ENCODE results near the gene AQP4. TPM values are rescaled to one million over a fixed set of nuclear protein-coding genes. Genes with fewer than 3 reads are reported as not detected.

Gene AQP4
- total and polyA plus RNA-seq, 2 of the 13 experiments (the other 11 are each of a cell fraction or from before 2014, with no cell fraction given): 0.20 to 0.62 TPM

GRCh38 chr18:26840965-26841364 lies 24.5 kb downstream of the AQP4 start (continued):
- TF ChIP-seq, protein P1, sequence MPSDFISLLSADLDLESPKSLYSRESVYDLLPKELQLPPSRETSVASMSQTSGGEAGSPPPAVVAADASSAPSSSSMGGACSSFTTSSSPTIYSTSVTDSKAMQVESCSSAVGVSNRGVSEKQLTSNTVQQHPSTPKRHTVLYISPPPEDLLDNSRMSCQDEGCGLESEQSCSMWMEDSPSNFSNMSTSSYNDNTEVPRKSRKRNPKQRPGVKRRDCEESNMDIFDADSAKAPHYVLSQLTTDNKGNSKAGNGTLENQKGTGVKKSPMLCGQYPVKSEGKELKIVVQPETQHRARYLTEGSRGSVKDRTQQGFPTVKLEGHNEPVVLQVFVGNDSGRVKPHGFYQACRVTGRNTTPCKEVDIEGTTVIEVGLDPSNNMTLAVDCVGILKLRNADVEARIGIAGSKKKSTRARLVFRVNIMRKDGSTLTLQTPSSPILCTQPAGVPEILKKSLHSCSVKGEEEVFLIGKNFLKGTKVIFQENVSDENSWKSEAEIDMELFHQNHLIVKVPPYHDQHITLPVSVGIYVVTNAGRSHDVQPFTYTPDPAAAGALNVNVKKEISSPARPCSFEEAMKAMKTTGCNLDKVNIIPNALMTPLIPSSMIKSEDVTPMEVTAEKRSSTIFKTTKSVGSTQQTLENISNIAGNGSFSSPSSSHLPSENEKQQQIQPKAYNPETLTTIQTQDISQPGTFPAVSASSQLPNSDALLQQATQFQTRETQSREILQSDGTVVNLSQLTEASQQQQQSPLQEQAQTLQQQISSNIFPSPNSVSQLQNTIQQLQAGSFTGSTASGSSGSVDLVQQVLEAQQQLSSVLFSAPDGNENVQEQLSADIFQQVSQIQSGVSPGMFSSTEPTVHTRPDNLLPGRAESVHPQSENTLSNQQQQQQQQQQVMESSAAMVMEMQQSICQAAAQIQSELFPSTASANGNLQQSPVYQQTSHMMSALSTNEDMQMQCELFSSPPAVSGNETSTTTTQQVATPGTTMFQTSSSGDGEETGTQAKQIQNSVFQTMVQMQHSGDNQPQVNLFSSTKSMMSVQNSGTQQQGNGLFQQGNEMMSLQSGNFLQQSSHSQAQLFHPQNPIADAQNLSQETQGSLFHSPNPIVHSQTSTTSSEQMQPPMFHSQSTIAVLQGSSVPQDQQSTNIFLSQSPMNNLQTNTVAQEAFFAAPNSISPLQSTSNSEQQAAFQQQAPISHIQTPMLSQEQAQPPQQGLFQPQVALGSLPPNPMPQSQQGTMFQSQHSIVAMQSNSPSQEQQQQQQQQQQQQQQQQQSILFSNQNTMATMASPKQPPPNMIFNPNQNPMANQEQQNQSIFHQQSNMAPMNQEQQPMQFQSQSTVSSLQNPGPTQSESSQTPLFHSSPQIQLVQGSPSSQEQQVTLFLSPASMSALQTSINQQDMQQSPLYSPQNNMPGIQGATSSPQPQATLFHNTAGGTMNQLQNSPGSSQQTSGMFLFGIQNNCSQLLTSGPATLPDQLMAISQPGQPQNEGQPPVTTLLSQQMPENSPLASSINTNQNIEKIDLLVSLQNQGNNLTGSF (CRISPR knock-in tag; IDR thresholded peaks at IDR 0.05): no peak
- TF ChIP-seq ZNF576 (CRISPR knock-in tag; IDR thresholded peaks at IDR 0.05) (no peak), POLR2AphosphoS5 (IDR thresholded peaks at IDR 0.05; ENCODE audit: low read depth, low read length) (no peak), ZMYM3 (CRISPR knock-in tag; IDR thresholded peaks at IDR 0.05) (no peak), MIXL1 (CRISPR knock-in tag; IDR thresholded peaks at IDR 0.05) (0 out of 2 replicates have a peak, but pooled peaks have one; percentile 13), TERF1 (CRISPR knock-in tag; IDR thresholded peaks at IDR 0.05) (no peak), PCBP1 (IDR thresholded peaks at IDR 0.05; ENCODE audit: borderline replicate concordance, low read depth, low read length) (no peak), PRMT3 (CRISPR knock-in tag; IDR thresholded peaks at IDR 0.05; ENCODE audit: borderline replicate concordance, low read depth) (no peak), DNMT1 (CRISPR knock-in tag; IDR thresholded peaks at IDR 0.05) (no peak), SMC3 (IDR thresholded peaks at IDR 0.05; ENCODE audit: low read length) (peak; percentile 26; the same call in 1 of the 2 replicates), ZNF577 (CRISPR knock-in tag; IDR thresholded peaks at IDR 0.05; ENCODE audit: borderline replicate concordance, low read depth) (no peak), SNAPC2 (CRISPR knock-in tag; IDR thresholded peaks at IDR 0.05) (no peak), ZBTB3 (CRISPR knock-in tag; IDR thresholded peaks at IDR 0.05; ENCODE audit: borderline replicate concordance, low read depth) (no peak)
- TF ChIP-seq, protein P2, sequence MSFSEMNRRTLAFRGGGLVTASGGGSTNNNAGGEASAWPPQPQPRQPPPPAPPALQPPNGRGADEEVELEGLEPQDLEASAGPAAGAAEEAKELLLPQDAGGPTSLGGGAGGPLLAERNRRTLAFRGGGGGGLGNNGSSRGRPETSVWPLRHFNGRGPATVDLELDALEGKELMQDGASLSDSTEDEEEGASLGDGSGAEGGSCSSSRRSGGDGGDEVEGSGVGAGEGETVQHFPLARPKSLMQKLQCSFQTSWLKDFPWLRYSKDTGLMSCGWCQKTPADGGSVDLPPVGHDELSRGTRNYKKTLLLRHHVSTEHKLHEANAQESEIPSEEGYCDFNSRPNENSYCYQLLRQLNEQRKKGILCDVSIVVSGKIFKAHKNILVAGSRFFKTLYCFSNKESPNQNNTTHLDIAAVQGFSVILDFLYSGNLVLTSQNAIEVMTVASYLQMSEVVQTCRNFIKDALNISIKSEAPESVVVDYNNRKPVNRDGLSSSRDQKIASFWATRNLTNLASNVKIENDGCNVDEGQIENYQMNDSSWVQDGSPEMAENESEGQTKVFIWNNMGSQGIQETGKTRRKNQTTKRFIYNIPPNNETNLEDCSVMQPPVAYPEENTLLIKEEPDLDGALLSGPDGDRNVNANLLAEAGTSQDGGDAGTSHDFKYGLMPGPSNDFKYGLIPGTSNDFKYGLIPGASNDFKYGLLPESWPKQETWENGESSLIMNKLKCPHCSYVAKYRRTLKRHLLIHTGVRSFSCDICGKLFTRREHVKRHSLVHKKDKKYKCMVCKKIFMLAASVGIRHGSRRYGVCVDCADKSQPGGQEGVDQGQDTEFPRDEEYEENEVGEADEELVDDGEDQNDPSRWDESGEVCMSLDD (CRISPR knock-in tag; IDR thresholded peaks at IDR 0.05; ENCODE audit: borderline replicate concordance): no peak
- TF ChIP-seq, protein P3, sequence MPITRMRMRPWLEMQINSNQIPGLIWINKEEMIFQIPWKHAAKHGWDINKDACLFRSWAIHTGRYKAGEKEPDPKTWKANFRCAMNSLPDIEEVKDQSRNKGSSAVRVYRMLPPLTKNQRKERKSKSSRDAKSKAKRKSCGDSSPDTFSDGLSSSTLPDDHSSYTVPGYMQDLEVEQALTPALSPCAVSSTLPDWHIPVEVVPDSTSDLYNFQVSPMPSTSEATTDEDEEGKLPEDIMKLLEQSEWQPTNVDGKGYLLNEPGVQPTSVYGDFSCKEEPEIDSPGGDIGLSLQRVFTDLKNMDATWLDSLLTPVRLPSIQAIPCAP (CRISPR knock-in tag; IDR thresholded peaks at IDR 0.05; ENCODE audit: low read depth): no peak
- TF ChIP-seq, protein P4, sequence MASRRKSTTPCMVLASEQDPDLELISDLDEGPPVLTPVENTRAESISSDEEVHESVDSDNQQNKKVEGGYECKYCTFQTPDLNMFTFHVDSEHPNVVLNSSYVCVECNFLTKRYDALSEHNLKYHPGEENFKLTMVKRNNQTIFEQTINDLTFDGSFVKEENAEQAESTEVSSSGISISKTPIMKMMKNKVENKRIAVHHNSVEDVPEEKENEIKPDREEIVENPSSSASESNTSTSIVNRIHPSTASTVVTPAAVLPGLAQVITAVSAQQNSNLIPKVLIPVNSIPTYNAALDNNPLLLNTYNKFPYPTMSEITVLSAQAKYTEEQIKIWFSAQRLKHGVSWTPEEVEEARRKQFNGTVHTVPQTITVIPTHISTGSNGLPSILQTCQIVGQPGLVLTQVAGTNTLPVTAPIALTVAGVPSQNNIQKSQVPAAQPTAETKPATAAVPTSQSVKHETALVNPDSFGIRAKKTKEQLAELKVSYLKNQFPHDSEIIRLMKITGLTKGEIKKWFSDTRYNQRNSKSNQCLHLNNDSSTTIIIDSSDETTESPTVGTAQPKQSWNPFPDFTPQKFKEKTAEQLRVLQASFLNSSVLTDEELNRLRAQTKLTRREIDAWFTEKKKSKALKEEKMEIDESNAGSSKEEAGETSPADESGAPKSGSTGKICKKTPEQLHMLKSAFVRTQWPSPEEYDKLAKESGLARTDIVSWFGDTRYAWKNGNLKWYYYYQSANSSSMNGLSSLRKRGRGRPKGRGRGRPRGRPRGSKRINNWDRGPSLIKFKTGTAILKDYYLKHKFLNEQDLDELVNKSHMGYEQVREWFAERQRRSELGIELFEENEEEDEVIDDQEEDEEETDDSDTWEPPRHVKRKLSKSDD (CRISPR knock-in tag; IDR thresholded peaks at IDR 0.05; ENCODE audit: low read depth): no peak

All from HepG2 (cell line).